Loucy (cell line): ENCODE results near the gene AGTRAP.

ENCODE experiments used
- H2AFZ ChIP-seq: fragments of 200-600 bp; sonication (generic); 2 replicates; pipeline ENCODE4 v1.6.0; 2016; ENCODE audit warnings: antibody characterized with exemption, mild to moderate bottlenecking, low read length, moderate library complexity
- H3F3A ChIP-seq: fragments of 200-600 bp; 2 replicates; pipeline ENCODE4 v1.6.0; 2016; ENCODE audit warnings: antibody characterized with exemption, low read depth, mild to moderate bottlenecking
- H3K27me3 ChIP-seq: fragments of 200-600 bp; sonication (generic); 2 replicates; pipeline ENCODE4 v1.6.1; 2014; ENCODE audit warnings: low read length, mild to moderate bottlenecking; ENCODE audit not compliant: insufficient read depth, poor library complexity, severe bottlenecking
- H3K36me3 ChIP-seq: fragments of 200-600 bp; sonication (generic); 2 replicates; pipeline ENCODE4 v1.6.1; 2016; ENCODE audit warnings: low read length; ENCODE audit not compliant: insufficient read depth
- H3K4me1 ChIP-seq: fragments of 200-600 bp; sonication (generic); 2 replicates; pipeline ENCODE4 v1.5.1; 2014; ENCODE audit warnings: low read length, mild to moderate bottlenecking; ENCODE audit not compliant: insufficient read depth, poor library complexity, severe bottlenecking
- H3K4me2 ChIP-seq: fragments of 200-600 bp; sonication (generic); 2 replicates; pipeline ENCODE4 v1.6.0; 2014; ENCODE audit warnings: antibody characterized with exemption, low read length, low read depth, mild to moderate bottlenecking; ENCODE audit not compliant: poor library complexity, severe bottlenecking
- H3K4me3 ChIP-seq: fragments of 200-600 bp; sonication (generic); 2 replicates; pipeline ENCODE4 v1.5.1; 2014; ENCODE audit warnings: low read length, mild to moderate bottlenecking, mixed read lengths; ENCODE audit not compliant: poor library complexity, severe bottlenecking
- H3K79me2 ChIP-seq: fragments of 200-600 bp; sonication (generic); 2 replicates; pipeline ENCODE4 v1.6.1; 2014; ENCODE audit warnings: low read length; ENCODE audit not compliant: insufficient read depth
- H3K9ac ChIP-seq: fragments of 200-600 bp; sonication (generic); 2 replicates; pipeline ENCODE4 v1.6.0; 2014; ENCODE audit warnings: mild to moderate bottlenecking, low read depth, low read length, moderate library complexity; ENCODE audit not compliant: poor library complexity, severe bottlenecking
- H3K9me2 ChIP-seq: fragments of 200-600 bp; sonication (generic); replicated peaks from 2 replicates; pipeline ENCODE4 v1.6.1; 2016; ENCODE audit warnings: low read depth, low read length, mixed read lengths
- H3K9me3 ChIP-seq: fragments of 200-600 bp; sonication (generic); 2 replicates; pipeline ENCODE4 v1.6.1; 2014; ENCODE audit warnings: mild to moderate bottlenecking, antibody characterized with exemption, low read length, low read depth; ENCODE audit not compliant: insufficient read depth
- H4K20me1 ChIP-seq: fragments of 200-600 bp; sonication (generic); 2 replicates; pipeline ENCODE4 v1.6.0; 2014; ENCODE audit warnings: antibody characterized with exemption, low read length, mild to moderate bottlenecking; ENCODE audit not compliant: insufficient read depth, poor library complexity, severe bottlenecking
- CTCF ChIP-seq: fragments of 200-600 bp; sonication (generic); conservative IDR thresholded peaks from 2 replicates; pipeline ENCODE4 v1.5.1; 2014; ENCODE audit warnings: mild to moderate bottlenecking, antibody characterized with exemption, low read length
- EZH2phosphoT487 ChIP-seq: fragments of 200-600 bp; IDR thresholded peaks from 2 replicates; pipeline ENCODE4 v1.6.1; 2018; ENCODE audit warnings: antibody characterized with exemption, mild to moderate bottlenecking, moderate library complexity, borderline replicate concordance

The AGTRAP gene

GRCh38 chr1:11797525-11798216 is 61.7 kb downstream of the AGTRAP start:
- no peak for TF ChIP-seq CTCF
- TF ChIP-seq EZH2phosphoT487 = no peak
- no peak overlapping the region for H3K9ac ChIP-seq
- H3F3A ChIP-seq = no peaks in the 10 kb centered on the region
- H2AFZ ChIP-seq = no peak overlapping the region
- no peaks in the 10 kb centered on the region for H3K9me3 ChIP-seq
- no peaks in the 10 kb centered on the region for H3K27me3 ChIP-seq
- no peak overlapping the region for H3K4me2 ChIP-seq
- no peak overlapping the region for H3K4me3 ChIP-seq
- 0 out of 2 replicates have a peak, but pooled peaks cover 3% of the 10 kb centered on the region for H3K36me3 ChIP-seq
- H3K9me2 ChIP-seq = no peaks in the 10 kb centered on the region
- H4K20me1 ChIP-seq = no peaks in the 10 kb centered on the region
- H3K4me1 ChIP-seq = peaks cover 10% of the 10 kb centered on the region
- peaks cover 6% of the 10 kb centered on the region; the same call in 1 of the 2 replicates for H3K79me2 ChIP-seq

- Histone ChIP-seq H3K9ac (no peak overlapping the region), H3K9me3 (no peaks in the 10 kb centered on the region), H4K20me1 (no peaks in the 10 kb centered on the region), H3K9me2 (no peaks in the 10 kb centered on the region), H3K27me3 (no peaks in the 10 kb centered on the region), H3K79me2 (peaks cover 6% of the 10 kb centered on the region; the same call in 1 of the 2 replicates), H3K4me3 (no peak overlapping the region), H3K36me3 (0 out of 2 replicates have a peak, but pooled peaks cover 3% of the 10 kb centered on the region), H2AFZ (no peak overlapping the region), H3F3A (no peaks in the 10 kb centered on the region), H3K4me2 (no peak overlapping the region), H3K4me1 (peaks cover 22% of the 10 kb centered on the region)
- no peak for TF ChIP-seq EZH2phosphoT487
- TF ChIP-seq CTCF = no peak
Observed at GRCh38 chr1:11799099-11799498, 63.2 kb downstream of the AGTRAP start.

GRCh38 chr1:11799896-11800295 is 64.0 kb downstream of the AGTRAP start:
- H3K9me3 ChIP-seq = no peaks in the 10 kb centered on the region
- H3K27me3 ChIP-seq = no peaks in the 10 kb centered on the region
- H3K4me2 ChIP-seq = no peak overlapping the region
- TF ChIP-seq EZH2phosphoT487 = no peak
- no peak for TF ChIP-seq CTCF
- no peaks in the 10 kb centered on the region for H3F3A ChIP-seq
- no peaks in the 10 kb centered on the region for H4K20me1 ChIP-seq
- peaks cover 30% of the 10 kb centered on the region for H3K4me1 ChIP-seq
- H3K36me3 ChIP-seq = 0 out of 2 replicates have a peak, but pooled peaks cover 3% of the 10 kb centered on the region
- H3K9me2 ChIP-seq = no peaks in the 10 kb centered on the region
- peaks cover 12% of the 10 kb centered on the region; the same call in 1 of the 2 replicates for H3K79me2 ChIP-seq
- H3K9ac ChIP-seq = no peak overlapping the region
- H3K4me3 ChIP-seq = no peak overlapping the region
- H2AFZ ChIP-seq = no peak overlapping the region
